Epidermal melanocyte (primary cell): Measurements from ENCODE around the gene CHD9.
"Not testable (repeated sequence)": the region's sequence is repeated elsewhere in the genome, so short reads cannot be mapped to it uniquely, and the experiment has no call there.

Source experiments
- DNase-seq: peaks from one replicate; pipeline ENCODE4 v3.0.0; 2011; ENCODE audit warnings: low spot score; ENCODE audit not compliant: insufficient read length

Gene CHD9

DNA sequence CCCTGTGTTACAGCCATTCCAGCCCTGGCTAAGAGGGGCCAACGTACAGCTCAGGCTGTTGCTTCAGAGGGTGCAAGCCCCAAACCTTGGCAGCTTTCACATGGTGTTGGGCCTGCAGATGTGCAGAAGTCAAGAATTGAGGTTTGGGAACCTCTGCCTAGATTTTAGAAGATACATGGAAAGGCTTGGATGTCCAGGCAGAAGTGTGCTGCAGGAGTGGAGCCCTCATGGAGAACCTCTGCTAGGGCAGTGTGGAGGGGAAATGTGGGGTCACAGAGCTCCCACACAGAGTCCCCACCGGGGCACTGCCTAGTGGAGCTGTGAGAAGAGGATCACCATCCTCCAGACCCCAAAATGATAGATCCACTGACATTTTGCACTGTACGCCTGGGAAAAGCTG lies 130.9 kb downstream of the CHD9 start:
- DNase-seq, result not testable (repeated sequence)

DNA sequence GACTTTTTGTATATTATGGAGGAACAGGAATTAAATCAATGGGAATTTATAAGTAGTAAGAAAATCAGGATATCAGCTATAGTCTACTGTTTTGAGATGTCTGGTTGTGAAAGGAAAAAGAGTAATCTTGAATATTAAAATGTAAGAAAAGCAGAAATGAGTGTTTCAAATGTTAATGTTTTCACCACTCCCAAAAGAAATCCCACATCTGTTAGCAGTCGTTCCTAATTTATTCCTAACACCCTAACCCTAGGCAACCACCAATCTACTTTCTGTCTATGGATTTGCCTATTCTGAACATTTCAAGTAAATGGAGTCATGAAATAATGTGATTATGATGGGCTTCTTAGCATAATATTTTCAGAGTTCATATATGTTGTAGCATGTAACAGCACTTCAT lies 133.0 kb downstream of the CHD9 start:
- DNase-seq, result no peak

DNA sequence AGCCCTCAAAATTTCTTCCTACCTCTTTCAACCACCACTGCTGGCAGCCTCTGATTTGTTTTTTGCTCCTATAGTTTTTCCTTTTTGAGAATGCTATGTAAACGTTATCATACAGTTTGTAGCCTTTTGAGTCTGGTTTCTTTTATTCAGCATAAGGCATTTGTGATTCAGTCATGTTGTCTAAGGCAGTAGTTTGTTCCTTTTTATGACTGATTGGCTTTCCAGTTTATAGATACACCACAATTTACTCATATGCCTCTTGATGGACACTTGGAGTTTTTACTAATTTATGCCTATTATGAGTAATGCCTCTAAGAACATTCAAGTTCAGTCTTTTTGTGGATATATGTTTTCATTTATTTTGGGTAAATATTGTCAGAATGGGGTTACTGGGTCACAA lies 136.6 kb downstream of the CHD9 start:
- no peak for DNase-seq

- no peak for DNase-seq
Observed at GRCh38 chr16:53198933-53199332, 144.1 kb downstream of the CHD9 start.

GRCh38 chr16:53201900-53202299 lies 147.1 kb downstream of the CHD9 start:
- no peak for DNase-seq

DNA sequence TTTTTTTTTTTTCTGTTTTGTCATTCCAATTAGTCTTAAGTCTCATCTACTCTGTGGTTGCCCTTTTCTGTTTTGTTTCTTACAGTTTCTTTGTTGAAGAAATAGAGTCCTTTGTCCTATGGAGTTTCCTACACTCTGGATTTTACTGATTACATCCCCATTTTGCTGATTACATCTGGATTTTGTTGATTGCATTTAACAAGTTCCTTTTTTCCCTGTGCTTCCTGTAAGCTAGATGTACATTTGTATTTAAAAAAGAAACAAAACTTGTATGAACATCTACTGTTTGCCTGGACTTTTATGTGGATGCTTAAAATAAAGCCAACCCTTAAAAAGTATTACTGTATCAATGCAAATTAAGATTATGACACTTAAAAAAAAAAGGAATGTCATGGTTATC lies 147.6 kb downstream of the CHD9 start:
- no peak for DNase-seq

GRCh38 chr16:53207810-53208752 lies 153.3 kb downstream of the CHD9 start:
- peak; percentile 85 for DNase-seq

- DNase-seq, result no peak
Observed at GRCh38 chr16:53209429-53209828, 154.6 kb downstream of the CHD9 start.

- no peak for DNase-seq
Observed at GRCh38 chr16:53209877-53210276, 155.1 kb downstream of the CHD9 start.

DNA sequence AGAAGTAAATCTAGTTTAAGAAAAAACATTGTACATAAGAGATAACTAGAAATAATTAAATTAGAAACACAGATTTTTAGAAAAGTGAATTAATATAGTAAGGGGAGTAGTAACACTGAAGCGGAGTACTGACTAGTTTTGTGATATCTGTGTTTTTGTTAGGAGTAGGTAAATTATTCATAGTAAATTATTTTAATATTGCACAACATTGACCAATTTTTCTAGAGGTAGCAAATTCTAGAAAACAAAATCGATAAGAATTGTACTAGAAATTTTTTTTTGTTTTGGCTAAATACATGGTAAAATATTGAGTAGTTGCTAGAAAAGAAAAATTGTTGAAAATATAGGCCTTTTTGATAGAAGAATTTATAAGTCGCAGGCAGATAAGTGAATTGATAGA lies 156.5 kb downstream of the CHD9 start:
- DNase-seq, result no peak

DNA sequence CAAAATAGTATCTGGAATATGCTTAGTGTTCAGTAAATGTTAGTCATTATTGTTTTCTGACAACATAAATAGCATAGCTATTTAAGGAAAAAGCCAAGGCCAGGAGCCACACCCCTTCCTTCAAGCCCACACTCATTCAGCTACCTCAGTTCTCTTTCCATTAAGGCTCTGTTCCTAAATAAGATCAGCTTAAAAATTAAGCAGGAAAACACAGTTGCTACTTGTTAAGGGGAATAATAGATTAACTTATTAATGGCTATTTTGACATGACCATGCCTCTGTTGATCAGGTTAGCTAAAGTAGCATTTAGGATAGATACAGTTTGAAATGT lies 158.1 kb downstream of the CHD9 start:
- DNase-seq, result no peak

- no peak for DNase-seq
Observed at GRCh38 chr16:53213542-53213941, 158.8 kb downstream of the CHD9 start.

DNA sequence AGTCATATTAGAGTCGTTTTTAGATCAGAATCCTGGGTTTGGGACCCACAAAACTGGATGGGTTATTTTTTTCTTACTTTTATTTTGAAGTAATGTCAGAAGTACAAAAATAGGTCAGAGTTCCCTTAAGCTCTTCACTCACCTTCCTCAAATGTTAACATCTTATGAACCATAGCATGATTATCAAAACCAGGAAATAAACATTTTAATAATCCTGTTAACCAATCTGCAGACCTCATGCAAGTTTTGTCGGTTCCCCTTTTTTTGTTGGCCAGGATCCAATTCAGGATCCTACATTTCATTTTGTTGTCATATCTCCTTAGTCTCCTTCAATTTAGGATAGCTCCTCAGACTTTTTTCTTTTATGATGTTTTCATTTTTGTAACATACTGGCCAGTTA lies 162.0 kb downstream of the CHD9 start:
- no peak for DNase-seq

GRCh38 chr16:53219371-53219770 lies 164.6 kb downstream of the CHD9 start:
- DNase-seq, result no peak

- no peak for DNase-seq
Observed at GRCh38 chr16:53219795-53220454, 165.1 kb downstream of the CHD9 start.

- no peak for DNase-seq
Observed at GRCh38 chr16:53220585-53220984, 165.8 kb downstream of the CHD9 start.

GRCh38 chr16:53224951-53225533 lies 170.3 kb downstream of the CHD9 start:
- DNase-seq, result no peak

GRCh38 chr16:53232826-53233529 lies 178.2 kb downstream of the CHD9 start:
- no peak for DNase-seq

- DNase-seq, result no peak
Observed at GRCh38 chr16:53234836-53235235, 180.0 kb downstream of the CHD9 start.

DNA sequence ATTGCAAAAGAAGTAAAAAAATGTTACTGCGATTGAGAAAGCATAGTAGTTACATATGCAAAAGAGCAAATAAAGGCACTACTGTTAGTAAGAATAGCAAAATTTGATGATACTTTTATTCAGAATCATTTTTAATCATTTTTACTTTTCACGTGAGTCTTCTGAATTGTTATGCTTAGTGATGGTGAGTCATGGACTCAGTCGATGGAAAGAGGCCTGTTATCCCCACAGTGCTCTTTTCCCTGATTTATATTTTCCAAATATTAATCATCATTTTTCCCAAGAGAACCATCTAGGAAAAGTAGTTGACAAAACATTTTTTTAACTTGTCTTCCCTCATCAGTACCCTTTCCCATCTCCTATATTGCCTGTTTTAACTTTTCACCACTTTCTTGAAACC lies 181.1 kb downstream of the CHD9 start:
- DNase-seq, result no peak

GRCh38 chr16:53249331-53249730 lies 194.5 kb downstream of the CHD9 start:
- DNase-seq, result no peak

DNA sequence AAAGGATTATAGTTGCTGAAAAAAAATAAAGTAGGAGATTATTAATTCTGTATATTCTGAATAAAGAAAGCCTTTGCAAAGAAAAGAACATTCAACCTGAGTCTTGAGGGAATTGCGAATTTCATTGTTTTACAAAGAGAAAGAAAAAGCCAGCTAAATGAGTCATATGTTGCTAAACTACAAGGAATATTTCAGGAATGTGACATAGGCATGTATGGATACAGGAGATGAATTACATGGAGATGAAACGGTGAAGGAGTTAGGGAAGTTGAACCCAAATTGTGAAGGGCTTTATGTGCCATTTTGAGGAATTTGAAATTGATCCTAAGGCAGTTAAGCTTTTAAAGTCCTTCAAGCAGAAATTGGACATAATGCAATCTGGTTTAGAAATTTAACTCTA lies 202.2 kb downstream of the CHD9 start:
- no peak for DNase-seq
